Sigmoid colon (tissue), 4 donors: ENCODE results near the gene TSC22D1.
"Not testable (repeated sequence)": the region's sequence is repeated elsewhere in the genome, so short reads cannot be mapped to it uniquely, and the experiment has no call there.

Experiments used
- CTCF ChIP-seq, 4 experiments: fragments of 450-650 bp in 3 of 4; fragments of 200-600 bp in 1 of 4; IDR thresholded peaks; one replicate each; pipeline ENCODE4 v1.5.1; 2016 to 2019; ENCODE audit warnings: antibody characterized with exemption in 4 of 4, mild to moderate bottlenecking in 3 of 4, moderate library complexity in 2 of 4
- EP300 ChIP-seq, 4 donors: sonication (generic); formaldehyde crosslinking; IDR thresholded peaks; one replicate each; pipeline ENCODE4 v1.6.1; 2017; ENCODE audit warnings: antibody characterized with exemption in 4 of 4
- POLR2AphosphoS5 ChIP-seq, 4 donors: sonication (generic); formaldehyde crosslinking; IDR thresholded peaks; one replicate each; pipeline ENCODE4 v1.6.1; 2017; ENCODE audit warnings: antibody characterized with exemption in 4 of 4

- not testable (repeated sequence) for TF ChIP-seq CTCF, POLR2AphosphoS5, EP300 (IDR thresholded peaks at IDR 0.05)
Observed at GRCh38 chr13:44509853-44510252, 66.3 kb downstream of the TSC22D1 start.
